GM12878 (cell line): Measurements from ENCODE around the gene TMEM72. TPM values are rescaled to one million over a fixed set of nuclear protein-coding genes. Genes with fewer than 3 reads are reported as not detected.

Source experiments
- CUX1 ChIP-seq: IDR thresholded peaks from 2 replicates; pipeline ENCODE4 v1.6.1; 2012; ENCODE audit warnings: improper control_type of control experiment, low read depth, low read length; ENCODE audit not compliant: insufficient replicate concordance
- polyA plus RNA-seq, 11 experiments: library from polyadenylated mRNA; depleted of rRNA in 4 of 11; unstranded in 6 of 11; stranded (reverse) in 5 of 11; fragments of >200 nt; fragmentation: Nextera tagmentation in 4 of 11; fragmentation: Illumina TruSeq in 1 of 11; extraction: Ambion mirVana in 4 of 11; extraction: Trizol in 1 of 11; gene quantifications; 1 replicate in 1 of 11; 2 replicates in 10 of 11; pipeline versions ENCODE4 v1.2.1 to v1.2.3, GENCODE V29; 2011 to 2016; ENCODE audit warnings: inconsistent platforms in 2 of 11, missing spikeins in 2 of 11, low read depth in 1 of 11
- total RNA-seq, 4 experiments: library from RNA; depleted of rRNA in 3 of 4; stranded (reverse); fragments of >200 nt in 3 of 4; fragmentation: Illumina TruSeq in 1 of 4; extraction: Trizol in 1 of 4; gene quantifications; 2 replicates each; pipeline versions ENCODE4 v1.2.1 to v1.2.3, GENCODE V29; 2013 to 2021
- TF ChIP-seq, protein P1 (sequence below): IDR thresholded peaks from 2 replicates; pipeline ENCODE4 v1.6.1; 2011; ENCODE audit warnings: low read depth, mild to moderate bottlenecking, low read length, moderate library complexity, borderline replicate concordance; ENCODE audit errors: extremely low read depth

TMEM72 gene
- total and polyA plus RNA-seq, 10 of the 15 experiments (the other 5 are each of a cell fraction or from before 2014, with no cell fraction given): 0.12 TPM; not detected in 9

DNA sequence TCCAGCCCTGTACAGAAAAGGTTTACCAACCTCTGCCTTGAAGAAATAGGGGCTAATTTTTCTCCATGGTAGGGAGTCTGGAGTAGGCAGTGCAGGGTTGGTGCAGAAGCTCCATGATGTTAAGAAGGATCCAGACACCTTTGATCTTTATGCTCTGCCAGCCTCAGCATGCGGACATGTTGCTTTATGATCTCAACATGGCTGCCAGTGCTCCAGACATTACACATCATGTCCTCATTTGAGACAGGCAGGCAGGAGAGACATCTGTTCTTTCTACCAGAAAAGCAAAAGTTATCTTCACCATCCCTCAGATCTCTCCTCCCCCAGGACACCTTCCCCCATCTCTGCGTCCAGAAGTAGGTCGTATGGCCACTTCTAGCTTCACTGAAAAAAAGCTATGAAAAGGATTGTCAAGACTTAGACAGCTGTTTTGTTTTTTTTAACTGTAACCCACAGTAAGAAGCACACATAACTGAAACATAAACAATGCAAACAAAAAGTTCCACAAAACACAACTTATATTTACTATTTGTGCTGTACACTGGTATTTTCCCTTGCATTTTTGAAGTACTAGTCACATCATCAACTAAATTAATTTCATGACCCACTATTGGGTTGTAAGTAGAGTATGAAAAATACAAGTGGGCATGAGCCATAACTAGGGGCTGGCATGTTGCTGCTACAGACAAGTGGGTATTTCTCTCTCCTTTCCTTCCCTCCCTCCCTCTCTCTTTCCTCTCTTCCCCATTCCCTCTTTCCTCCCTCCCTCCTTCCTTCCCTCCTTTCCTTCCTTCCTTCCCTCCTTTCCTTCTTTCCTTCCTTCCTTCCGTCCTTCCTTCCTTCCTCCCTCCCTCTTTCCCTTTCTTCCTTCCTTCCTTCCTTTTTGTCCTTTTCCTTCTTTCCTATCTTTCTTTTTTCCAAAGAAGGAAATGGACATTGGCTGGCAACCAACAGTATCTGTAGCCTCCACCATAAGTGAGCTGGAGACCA is 45.9 kb downstream of the TMEM72 start (continued):
- TF ChIP-seq CUX1: no peak
- TF ChIP-seq, protein P1, sequence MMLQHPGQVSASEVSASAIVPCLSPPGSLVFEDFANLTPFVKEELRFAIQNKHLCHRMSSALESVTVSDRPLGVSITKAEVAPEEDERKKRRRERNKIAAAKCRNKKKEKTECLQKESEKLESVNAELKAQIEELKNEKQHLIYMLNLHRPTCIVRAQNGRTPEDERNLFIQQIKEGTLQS: no peak
